NCI-H187 treated with DMSO at 0.1 percent for 48 hours (cell line): ENCODE data around the gene ADSL.
A peak's percentile ranks its signal among the peaks of the same experiment; 100 is the strongest.

Source experiments
- DNase-seq: peaks from one replicate; lab custom pipeline; 2025; lab: John Stamatoyannopoulos, UW

Gene ADSL

GRCh38 chr22:40418366-40419201 lies 72.3 kb downstream of the ADSL start:
- DNase-seq: no peak

DNA sequence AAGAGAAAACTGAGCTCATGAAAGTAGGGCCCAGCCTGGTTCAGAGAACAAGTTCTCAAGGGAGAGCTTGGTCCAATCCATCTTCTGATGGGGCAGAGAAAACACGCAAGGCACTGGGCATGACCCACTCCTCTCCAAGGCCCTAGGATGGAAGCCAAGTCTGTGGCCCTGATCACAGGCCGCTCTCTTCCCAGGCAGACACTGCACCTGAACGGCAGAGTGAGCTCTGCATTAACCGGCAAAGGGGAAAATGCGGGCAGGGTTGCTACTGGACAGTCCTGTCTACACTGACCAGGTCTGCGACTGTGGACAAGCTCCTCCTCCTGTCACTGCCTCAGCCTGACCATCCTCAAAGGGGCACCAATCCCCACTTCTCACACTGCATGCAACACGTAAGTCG lies 73.4 kb downstream of the ADSL start:
- DNase-seq: no peak

DNA sequence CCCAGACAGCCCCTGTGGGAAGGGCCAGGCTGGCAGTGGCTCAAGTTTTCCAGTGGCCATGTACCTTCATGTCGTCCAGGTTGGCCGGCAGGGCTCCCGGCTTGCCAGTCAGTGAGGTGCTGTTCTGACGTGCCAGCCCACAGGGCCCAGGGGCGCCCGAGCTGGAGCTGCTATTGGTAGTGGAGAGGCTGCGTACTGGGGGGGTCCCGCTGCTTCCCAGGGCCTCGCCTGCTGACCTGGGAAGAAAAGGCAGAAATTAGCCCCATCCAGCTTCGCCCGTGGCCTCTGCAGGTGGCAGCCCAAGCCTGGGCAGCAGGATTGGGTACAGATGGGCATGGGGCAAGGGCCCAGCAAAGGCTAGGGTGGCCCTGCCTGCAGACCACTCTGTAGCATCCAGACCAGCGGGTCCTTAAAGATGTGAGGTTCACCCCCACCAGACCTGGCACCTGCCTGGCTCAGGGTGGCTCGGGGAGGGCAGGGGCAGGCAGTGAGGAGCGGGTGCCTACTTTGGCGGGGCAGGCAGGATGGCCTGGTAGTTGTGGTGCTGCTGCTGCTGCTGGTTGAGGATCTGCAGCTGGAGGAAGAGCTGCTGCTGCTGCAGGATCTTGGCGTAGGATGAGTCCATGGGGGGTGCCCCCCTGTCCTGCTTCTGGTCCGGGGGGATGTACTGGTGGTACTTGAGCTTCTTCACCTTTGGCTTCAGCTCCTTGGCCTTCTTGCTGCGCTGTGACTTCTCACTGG lies 74.2 kb downstream of the ADSL start:
- no peak for DNase-seq

- DNase-seq: no peak
Measured at GRCh38 chr22:40421082-40421350, 74.7 kb downstream of the ADSL start.

GRCh38 chr22:40421941-40422340 lies 75.6 kb downstream of the ADSL start:
- DNase-seq: no peak

GRCh38 chr22:40422558-40423309 lies 76.4 kb downstream of the ADSL start:
- no peak for DNase-seq

- no peak for DNase-seq
Measured at GRCh38 chr22:40423310-40423688, 77.0 kb downstream of the ADSL start.

GRCh38 chr22:40423882-40424640 lies 77.8 kb downstream of the ADSL start:
- DNase-seq: no peak

- DNase-seq: no peak
Measured at GRCh38 chr22:40425082-40425481, 78.8 kb downstream of the ADSL start.

- peak; percentile 45 for DNase-seq
Measured at GRCh38 chr22:40426594-40427333, 80.5 kb downstream of the ADSL start.

GRCh38 chr22:40428796-40429195 lies 82.5 kb downstream of the ADSL start:
- DNase-seq: no peak

GRCh38 chr22:40429481-40429880 lies 83.2 kb downstream of the ADSL start:
- DNase-seq: no peak

DNA sequence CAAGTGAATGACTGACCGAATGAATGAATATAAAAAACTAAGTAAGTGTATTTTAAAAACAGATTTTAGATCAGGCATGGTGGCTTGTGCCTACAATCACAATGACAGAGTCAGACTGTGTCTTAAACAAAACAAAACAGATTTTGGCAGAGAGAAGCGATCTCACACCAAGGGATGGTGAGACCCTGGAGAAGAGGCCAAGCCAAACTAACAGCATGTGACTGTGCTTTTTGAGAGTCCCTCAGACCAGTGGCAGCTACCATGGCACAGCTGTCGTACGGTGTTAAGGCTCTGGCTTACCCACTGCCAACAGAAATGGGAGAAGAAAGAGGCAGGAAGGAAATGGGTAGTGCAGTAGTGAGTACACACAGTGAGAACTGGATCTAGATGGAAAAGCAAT lies 84.7 kb downstream of the ADSL start:
- no peak for DNase-seq

- DNase-seq: no peak
Measured at GRCh38 chr22:40432157-40432556, 85.9 kb downstream of the ADSL start.

DNA sequence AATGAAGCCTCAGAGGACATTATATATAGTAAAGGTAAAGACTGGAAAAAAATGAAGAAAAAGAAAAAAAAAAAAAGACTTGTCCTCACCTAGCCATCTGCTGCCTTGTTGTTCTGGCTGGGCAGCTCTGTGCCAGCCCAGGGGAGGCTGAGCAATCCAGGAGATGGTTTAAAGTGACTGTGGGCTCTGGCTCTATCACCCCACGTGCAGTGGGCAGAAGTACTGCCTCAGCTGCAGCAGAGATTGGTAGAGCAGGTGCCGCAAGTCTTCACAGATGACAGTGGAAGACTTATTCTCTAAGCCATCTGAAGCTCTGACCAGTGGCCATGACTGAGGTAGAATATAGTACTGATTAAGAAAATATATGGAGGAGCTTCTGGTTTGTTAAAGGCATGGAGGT lies 86.3 kb downstream of the ADSL start:
- DNase-seq: no peak

GRCh38 chr22:40433416-40434090 lies 87.3 kb downstream of the ADSL start:
- DNase-seq: no peak

DNA sequence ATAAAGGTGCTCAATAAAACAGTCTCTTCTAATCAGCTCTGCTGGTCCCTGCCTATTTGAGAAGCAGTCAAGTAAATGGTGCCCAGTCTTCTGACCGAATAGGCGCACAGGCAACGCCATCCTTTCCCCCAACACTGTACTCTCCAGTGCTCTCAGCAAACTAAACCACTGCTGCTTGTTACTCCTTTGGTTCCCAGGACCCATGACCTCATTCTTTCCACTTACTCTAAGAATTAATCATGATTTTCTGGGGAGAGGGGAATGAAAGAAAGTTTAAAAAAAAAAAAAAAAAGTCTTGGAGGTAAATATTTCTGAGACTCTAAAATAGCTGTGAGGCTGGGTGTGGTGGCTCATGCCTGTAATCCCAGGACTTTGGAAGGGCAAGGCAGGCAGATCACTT lies 87.8 kb downstream of the ADSL start:
- DNase-seq: no peak

- DNase-seq: no peak
Measured at GRCh38 chr22:40434745-40435144, 88.4 kb downstream of the ADSL start.

DNA sequence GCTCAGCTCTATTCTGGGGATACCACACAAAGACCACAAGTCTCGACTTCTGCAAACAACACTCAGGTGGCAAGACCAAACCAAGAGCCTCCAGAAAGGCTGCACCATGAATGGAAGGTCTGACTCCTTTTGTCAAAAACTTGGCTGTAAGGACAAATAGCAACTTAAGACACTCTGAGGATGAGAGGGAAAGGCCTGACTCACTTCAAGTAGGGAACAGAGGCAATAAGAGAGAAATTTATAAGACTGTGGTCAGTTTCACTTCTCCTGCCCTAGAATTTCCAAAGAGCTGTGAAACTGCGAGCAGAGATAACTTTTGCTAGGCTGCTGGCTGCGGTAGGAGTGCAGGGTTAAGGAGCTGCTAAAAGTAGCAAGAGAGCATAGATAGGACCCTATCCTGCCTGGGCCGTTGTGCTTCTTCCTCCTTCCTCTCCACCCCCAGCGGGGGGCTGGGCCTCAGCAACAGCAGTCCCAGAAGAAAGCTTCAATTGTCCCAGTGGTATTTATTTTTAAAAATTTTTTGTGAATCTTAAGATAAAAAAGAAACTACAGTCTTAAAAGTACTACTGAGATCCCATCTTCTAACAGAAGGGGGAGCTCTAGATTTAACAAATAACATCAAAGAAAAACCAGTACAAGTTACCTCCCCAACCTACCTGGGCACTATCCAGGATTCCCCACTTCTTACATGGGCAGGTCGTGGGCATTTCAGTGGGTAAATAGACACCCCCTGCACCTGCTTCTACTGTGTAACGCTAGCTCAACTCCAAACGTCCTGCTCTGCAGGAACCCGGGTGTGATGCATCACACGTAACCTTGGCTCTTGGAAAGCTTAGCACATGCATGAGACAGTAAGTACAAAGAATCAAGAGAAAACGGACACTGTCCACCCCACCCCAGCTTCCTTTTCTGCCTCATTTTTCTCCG lies 90.5 kb downstream of the ADSL start:
- DNase-seq: peak; percentile 5
